ENCODE results near the gene CALHM2. TPM values are rescaled to one million over a fixed set of nuclear protein-coding genes. Genes with fewer than 3 reads are reported as not detected.
"Not testable (repeated sequence)": the region's sequence is repeated elsewhere in the genome, so short reads cannot be mapped to it uniquely, and the experiment has no call there.

The CALHM2 gene
- total RNA-seq, 1 donor from 2014 or later: 19.1 TPM

GRCh38 chr10:103417601-103418000, 34.6 kb downstream of the CALHM2 start:
- H3K36me3 Mint-ChIP-seq (ENCODE audit: low read depth): peaks cover 68% of the 10 kb centered on the region
- intact Hi-C loops (cut with micrococcal nuclease): loop anchor here (1.0 to 10.0 kb wide), 2 partner anchors 68 to 147 kb away; no protein-coding TSS in a partner anchor
- no peak for DNase-seq (ENCODE audit: low spot score)
- H3K27me3 Mint-ChIP-seq (ENCODE audit: insufficient read depth): no peaks in the 10 kb centered on the region
- H3K27ac Mint-ChIP-seq: no peak overlapping the region
- peaks cover 10% of the 10 kb centered on the region for H3K4me1 Mint-ChIP-seq (ENCODE audit: low read depth)
- H3K9me3 Mint-ChIP-seq: no peaks in the 10 kb centered on the region
- no peak overlapping the region for H3K4me3 Mint-ChIP-seq

- peaks cover 67% of the 10 kb centered on the region for H3K36me3 Mint-ChIP-seq (ENCODE audit: low read depth)
- not testable (repeated sequence) for DNase-seq (ENCODE audit: low spot score); H3K27me3 Mint-ChIP-seq (ENCODE audit: insufficient read depth); H3K9me3 Mint-ChIP-seq; H3K27ac Mint-ChIP-seq; H3K4me1 Mint-ChIP-seq (ENCODE audit: low read depth); H3K4me3 Mint-ChIP-seq
- intact Hi-C loops (cut with micrococcal nuclease): loop anchor here (1.0 to 10.0 kb wide), 2 partner anchors 68 to 148 kb away; no protein-coding TSS in a partner anchor
Observed at GRCh38 chr10:103417148-103417469, 35.1 kb downstream of the CALHM2 start.

GRCh38 chr10:103416436-103417147, 35.6 kb downstream of the CALHM2 start:
- Mint-ChIP-seq H3K27me3 (ENCODE audit: insufficient read depth) (no peaks in the 10 kb centered on the region), H3K36me3 (ENCODE audit: low read depth) (peaks cover 66% of the 10 kb centered on the region), H3K4me3 (no peak overlapping the region), H3K27ac (no peak overlapping the region), H3K4me1 (ENCODE audit: low read depth) (peaks cover 10% of the 10 kb centered on the region), H3K9me3 (no peaks in the 10 kb centered on the region)
- peak; percentile 39 for DNase-seq (ENCODE audit: low spot score)
- intact Hi-C loops (cut with micrococcal nuclease): loop anchor here (1.0 to 10.0 kb wide), 2 partner anchors 69 to 148 kb away; no protein-coding TSS in a partner anchor

- Mint-ChIP-seq H3K4me1 (ENCODE audit: low read depth) (peaks cover 10% of the 10 kb centered on the region), H3K27me3 (ENCODE audit: insufficient read depth) (no peaks in the 10 kb centered on the region), H3K36me3 (ENCODE audit: low read depth) (peaks cover 63% of the 10 kb centered on the region), H3K27ac (no peak overlapping the region), H3K9me3 (no peaks in the 10 kb centered on the region), H3K4me3 (no peak overlapping the region)
- intact Hi-C loops (cut with micrococcal nuclease): loop anchor here (10.0 kb wide), 1 partner anchor 149 kb away; no protein-coding TSS in a partner anchor
- no peak for DNase-seq (ENCODE audit: low spot score)
Observed at GRCh38 chr10:103415581-103415980, 36.6 kb downstream of the CALHM2 start.

GRCh38 chr10:103413564-103413963, 38.6 kb downstream of the CALHM2 start:
- H3K9me3 Mint-ChIP-seq: no peaks in the 10 kb centered on the region
- H3K36me3 Mint-ChIP-seq (ENCODE audit: low read depth): peaks cover 69% of the 10 kb centered on the region
- intact Hi-C loops (cut with micrococcal nuclease): loop anchor here (10.0 kb wide), 1 partner anchor 151 kb away; no protein-coding TSS in a partner anchor
- H3K4me1 Mint-ChIP-seq (ENCODE audit: low read depth): peaks cover 10% of the 10 kb centered on the region
- no peaks in the 10 kb centered on the region for H3K27me3 Mint-ChIP-seq (ENCODE audit: insufficient read depth)
- no peak overlapping the region for H3K4me3 Mint-ChIP-seq
- DNase-seq (ENCODE audit: low spot score): no peak
- H3K27ac Mint-ChIP-seq: no peak overlapping the region

GRCh38 chr10:103397191-103397825, 54.9 kb downstream of the CALHM2 start:
- no peaks in the 10 kb centered on the region for H3K9me3 Mint-ChIP-seq
- H3K27ac Mint-ChIP-seq: peak overlapping the region; percentile 96
- H3K36me3 Mint-ChIP-seq (ENCODE audit: low read depth): peaks cover 61% of the 10 kb centered on the region
- peak overlapping the region; percentile 99 for H3K4me3 Mint-ChIP-seq
- H3K27me3 Mint-ChIP-seq (ENCODE audit: insufficient read depth): no peaks in the 10 kb centered on the region
- H3K4me1 Mint-ChIP-seq (ENCODE audit: low read depth): peaks cover 58% of the 10 kb centered on the region
- intact Hi-C loops (cut with micrococcal nuclease): no loop called here
- DNase-seq (ENCODE audit: low spot score): no peak

GRCh38 chr10:103396789-103397087, 55.4 kb downstream of the CALHM2 start:
- Mint-ChIP-seq H3K36me3 (ENCODE audit: low read depth) (peaks cover 62% of the 10 kb centered on the region), H3K27me3 (ENCODE audit: insufficient read depth) (no peaks in the 10 kb centered on the region), H3K9me3 (no peaks in the 10 kb centered on the region), H3K4me3 (peak overlapping the region; percentile 99), H3K27ac (peak overlapping the region; percentile 96), H3K4me1 (ENCODE audit: low read depth) (peaks cover 58% of the 10 kb centered on the region)
- intact Hi-C loops (cut with micrococcal nuclease): loop anchor here (1.0 kb wide), 4 partner anchors 28 to 894 kb away; partner anchors contain the start of genes ACTR1A, PCGF6 and WBP1L
- no peak for DNase-seq (ENCODE audit: low spot score)

Other genes with a start within 250 kb of the CALHM2 start
- gene RPEL1, start 206.5 kb downstream of the CALHM2 start, total RNA-seq: not detected in 2 replicates
- gene INA, start 175.2 kb downstream of the CALHM2 start, total RNA-seq: 1.5 TPM in 2 replicates
- gene PCGF6, start 101.2 kb downstream of the CALHM2 start, total RNA-seq: 19.3 and 21.0 TPM in 2 replicates
- 10.4 and 11.0 TPM in 2 replicates for gene TAF5, start 84.4 kb downstream of the CALHM2 start, total RNA-seq
- 480 and 483 TPM in 2 replicates for gene ATP5MK, start 55.9 kb downstream of the CALHM2 start, total RNA-seq
- 98.4 and 99.0 TPM in 2 replicates for gene PDCD11, start 55.7 kb downstream of the CALHM2 start, total RNA-seq
- gene CALHM1, start 6.5 kb upstream of the CALHM2 start, total RNA-seq: not detected in 2 replicates
- not detected in 2 replicates for gene CALHM3, start 26.9 kb upstream of the CALHM2 start, total RNA-seq
- 3.4 and 3.6 TPM in 2 replicates for gene NEURL1, start 41.3 kb upstream of the CALHM2 start, total RNA-seq

Data from activated T-helper 1 cell treated with anti-CD3 and anti-CD28 coated beads, Interleukin-12 subunit alpha, Interleukin-12 subunit beta, Interleukin-2, Interleukin-4 antibody, amounts not matched to agents 30 ng/mL and 10 ng/mL and 1 ng/mL, durations not matched to agents 14 hours and 24 hours and 36 hours (primary cell).